ENCODE results near the gene FTCD. TPM values are rescaled to one million over a fixed set of nuclear protein-coding genes. Genes with fewer than 3 reads are reported as not detected.

Gene FTCD
- total RNA-seq, 1 donor: 0.36 TPM

GRCh38 chr21:46091631-46092025, 63.8 kb downstream of the FTCD start:
- Histone ChIP-seq H3K27ac (ENCODE audit: low read depth, low read length) (peak overlapping the region; percentile 96), H3K79me2 (ENCODE audit: insufficient read depth, low read length) (peaks cover 3% of the 10 kb centered on the region), H3K9me3 (ENCODE audit: low read depth, low read length) (peaks cover 5% of the 10 kb centered on the region), H2AFZ (ENCODE audit: low read length) (peak overlapping the region; percentile 65), H3K27me3 (ENCODE audit: insufficient read depth, low read length) (no peaks in the 10 kb centered on the region), H3K4me3 (ENCODE audit: insufficient read depth, low read length) (peak overlapping the region; percentile 57), H3K36me3 (ENCODE audit: insufficient read depth, low read length) (no peaks in the 10 kb centered on the region), H3K4me2 (ENCODE audit: insufficient read depth, low read length) (peak overlapping the region; percentile 77), H3K4me1 (ENCODE audit: insufficient read depth, low read length) (peaks cover 19% of the 10 kb centered on the region), H4K20me1 (ENCODE audit: insufficient read depth, low read length) (no peaks in the 10 kb centered on the region)
- no peak for TF ChIP-seq CTCF (IDR thresholded peaks at IDR 0.05; ENCODE audit: extremely low read depth, low read depth, low read length)
- DNase-seq (ENCODE audit: insufficient read length, low spot score, missing footprints): no peak

GRCh38 chr21:46091118-46091517, 64.3 kb downstream of the FTCD start:
- DNase-seq (ENCODE audit: insufficient read length, low spot score, missing footprints): no peak
- H3K36me3 ChIP-seq (ENCODE audit: insufficient read depth, low read length): no peaks in the 10 kb centered on the region
- H4K20me1 ChIP-seq (ENCODE audit: insufficient read depth, low read length): no peaks in the 10 kb centered on the region
- H3K4me2 ChIP-seq (ENCODE audit: insufficient read depth, low read length): no peak overlapping the region
- no peaks in the 10 kb centered on the region for H3K79me2 ChIP-seq (ENCODE audit: insufficient read depth, low read length)
- peak overlapping the region; percentile 96 for H3K27ac ChIP-seq (ENCODE audit: low read depth, low read length)
- TF ChIP-seq CTCF (IDR thresholded peaks at IDR 0.05; ENCODE audit: extremely low read depth, low read depth, low read length): no peak
- H2AFZ ChIP-seq (ENCODE audit: low read length): no peak overlapping the region
- no peaks in the 10 kb centered on the region for H3K27me3 ChIP-seq (ENCODE audit: insufficient read depth, low read length)
- H3K4me3 ChIP-seq (ENCODE audit: insufficient read depth, low read length): no peak overlapping the region
- H3K9me3 ChIP-seq (ENCODE audit: low read depth, low read length): peaks cover 5% of the 10 kb centered on the region
- peaks cover 19% of the 10 kb centered on the region for H3K4me1 ChIP-seq (ENCODE audit: insufficient read depth, low read length)

- Histone ChIP-seq H2AFZ (ENCODE audit: low read length) (no peak overlapping the region), H3K36me3 (ENCODE audit: insufficient read depth, low read length) (no peaks in the 10 kb centered on the region), H4K20me1 (ENCODE audit: insufficient read depth, low read length) (no peaks in the 10 kb centered on the region), H3K4me2 (ENCODE audit: insufficient read depth, low read length) (no peak overlapping the region), H3K4me3 (ENCODE audit: insufficient read depth, low read length) (no peak overlapping the region), H3K27me3 (ENCODE audit: insufficient read depth, low read length) (no peaks in the 10 kb centered on the region), H3K4me1 (ENCODE audit: insufficient read depth, low read length) (peaks cover 19% of the 10 kb centered on the region), H3K27ac (ENCODE audit: low read depth, low read length) (no peak overlapping the region), H3K79me2 (ENCODE audit: insufficient read depth, low read length) (no peaks in the 10 kb centered on the region), H3K9me3 (ENCODE audit: low read depth, low read length) (peaks cover 5% of the 10 kb centered on the region)
- TF ChIP-seq CTCF (IDR thresholded peaks at IDR 0.05; ENCODE audit: extremely low read depth, low read depth, low read length): no peak
- DNase-seq (ENCODE audit: insufficient read length, low spot score, missing footprints): peak; percentile 26
Measured at GRCh38 chr21:46089285-46089684, 66.1 kb downstream of the FTCD start.

- no peak for DNase-seq (ENCODE audit: insufficient read length, low spot score, missing footprints)
- Histone ChIP-seq H3K4me1 (ENCODE audit: insufficient read depth, low read length) (peaks cover 22% of the 10 kb centered on the region), H2AFZ (ENCODE audit: low read length) (no peak overlapping the region), H3K79me2 (ENCODE audit: insufficient read depth, low read length) (no peaks in the 10 kb centered on the region), H3K36me3 (ENCODE audit: insufficient read depth, low read length) (no peaks in the 10 kb centered on the region), H3K4me3 (ENCODE audit: insufficient read depth, low read length) (no peak overlapping the region), H3K27ac (ENCODE audit: low read depth, low read length) (no peak overlapping the region), H3K27me3 (ENCODE audit: insufficient read depth, low read length) (no peaks in the 10 kb centered on the region), H4K20me1 (ENCODE audit: insufficient read depth, low read length) (no peaks in the 10 kb centered on the region), H3K9me3 (ENCODE audit: low read depth, low read length) (peaks cover 5% of the 10 kb centered on the region), H3K4me2 (ENCODE audit: insufficient read depth, low read length) (no peak overlapping the region)
- no peak for TF ChIP-seq CTCF (IDR thresholded peaks at IDR 0.05; ENCODE audit: extremely low read depth, low read depth, low read length)
Measured at GRCh38 chr21:46088189-46088588, 67.2 kb downstream of the FTCD start.
